Measurements from ENCODE around the gene LYZL1.
"Not testable (repeated sequence)": the region's sequence is repeated elsewhere in the genome, so short reads cannot be mapped to it uniquely, and the experiment has no call there.

LYZL1 gene

DNA sequence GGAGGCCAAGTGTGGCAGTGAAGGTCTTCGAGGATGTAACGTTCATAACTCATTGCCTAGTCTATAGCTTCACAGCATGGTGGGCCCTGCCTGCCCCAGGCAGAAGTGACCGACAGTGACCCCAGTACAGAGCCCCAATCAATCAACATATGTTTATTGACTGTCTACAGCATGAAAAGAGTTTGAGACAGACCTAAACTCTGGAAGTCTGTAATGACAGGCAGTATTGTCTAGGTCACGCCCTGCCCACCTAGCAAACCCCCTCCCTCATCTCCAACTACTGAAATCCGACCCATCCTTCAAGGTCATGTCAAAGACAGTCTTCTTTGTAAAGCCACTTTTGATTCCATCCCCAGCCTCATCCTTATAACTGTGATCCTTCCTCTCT lies 43.9 kb downstream of the LYZL1 start:
- no peak for DNase-seq

DNA sequence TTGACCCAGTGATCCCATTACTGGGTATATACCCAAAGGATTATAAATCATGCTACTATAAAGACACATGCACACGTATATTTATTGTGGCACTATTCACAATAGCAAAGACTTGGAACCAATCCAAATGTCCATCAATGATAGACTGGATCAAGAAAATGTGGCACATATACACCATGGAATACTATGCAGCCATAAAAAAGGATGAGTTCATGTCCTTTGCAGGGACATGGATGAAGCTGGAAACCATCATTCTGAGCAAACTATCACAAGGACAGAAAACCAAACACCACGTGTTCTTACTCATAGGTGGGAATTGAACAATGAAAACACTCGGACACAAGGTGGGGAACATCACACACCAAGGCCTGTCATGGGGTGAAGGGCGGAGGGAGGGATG lies 48.7 kb downstream of the LYZL1 start:
- DNase-seq, result not testable (repeated sequence)

GRCh38 chr10:29343607-29344038 lies 54.8 kb downstream of the LYZL1 start:
- no peak for DNase-seq

GRCh38 chr10:29344073-29344820 lies 55.4 kb downstream of the LYZL1 start:
- DNase-seq, result peak; percentile 56

DNA sequence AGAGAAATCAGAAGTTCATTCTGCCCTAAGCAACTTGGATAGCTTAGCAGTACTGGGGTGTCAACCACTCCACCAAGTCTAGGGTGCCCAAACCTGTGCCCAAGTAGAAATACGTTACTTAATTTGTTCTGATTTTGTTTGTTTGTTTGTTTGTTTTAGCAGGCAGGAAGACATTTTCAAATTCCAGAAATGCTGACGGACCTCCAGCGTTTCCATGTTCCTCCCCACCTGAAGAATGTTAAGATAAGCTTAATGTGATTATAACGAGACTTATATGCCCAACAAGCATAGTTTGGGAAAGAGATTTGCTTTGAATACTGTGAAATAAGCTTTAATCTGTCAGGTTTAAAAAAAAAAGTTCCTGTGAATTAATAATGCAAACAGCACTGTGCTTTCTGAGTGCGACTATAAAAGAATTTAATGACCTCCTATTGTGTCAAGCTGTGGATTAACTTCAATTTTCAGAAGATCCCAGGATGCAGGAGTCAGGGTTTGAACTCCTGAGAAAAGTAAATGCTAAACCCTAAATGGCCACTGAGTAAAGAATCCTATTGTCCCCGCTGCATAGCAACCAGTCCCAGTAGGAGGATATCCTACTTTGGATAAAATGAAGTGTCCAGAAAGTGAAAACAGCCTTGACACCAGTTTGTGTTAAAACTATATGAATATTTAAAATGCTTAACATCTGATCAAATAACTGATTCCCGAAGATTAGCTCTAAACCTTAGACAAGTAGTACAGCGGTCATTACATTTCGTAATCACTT lies 56.5 kb downstream of the LYZL1 start:
- no peak for DNase-seq

DNA sequence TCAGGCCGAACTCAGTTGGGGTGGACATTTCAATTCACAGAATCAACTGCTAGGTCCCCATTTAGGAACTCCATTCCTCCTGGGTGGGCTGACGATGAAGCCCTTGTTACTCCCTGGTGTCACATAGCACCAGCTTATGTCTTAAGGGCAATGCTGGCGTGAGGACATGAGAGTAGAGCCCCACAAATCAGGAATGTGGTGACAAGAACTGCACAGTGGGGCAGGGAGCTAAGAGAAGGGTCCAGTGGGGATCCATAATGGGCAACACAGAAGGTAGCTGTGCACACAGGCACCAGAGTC lies 57.0 kb downstream of the LYZL1 start:
- DNase-seq, result no peak

- no peak for DNase-seq
Measured at GRCh38 chr10:29346296-29347001, 57.6 kb downstream of the LYZL1 start.

DNA sequence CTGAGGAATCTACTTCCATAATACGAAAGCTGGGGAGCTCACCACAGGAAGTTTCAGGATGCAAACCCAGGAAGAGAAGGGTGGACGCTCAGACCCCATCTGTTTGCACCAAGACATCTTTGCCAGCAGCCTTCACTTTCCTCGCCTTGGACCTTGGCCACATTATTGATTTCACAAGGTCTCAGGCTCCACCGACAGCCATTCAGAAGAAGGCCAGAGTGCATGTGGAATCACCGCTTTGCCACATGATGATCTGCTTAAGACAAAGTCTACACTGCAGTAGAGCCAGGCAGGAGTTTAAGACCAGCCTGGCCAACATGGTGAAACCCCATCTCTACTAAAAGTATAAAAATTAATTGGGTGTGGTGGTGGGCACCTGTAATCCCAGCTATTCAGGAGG lies 60.0 kb downstream of the LYZL1 start:
- no peak for DNase-seq

DNA sequence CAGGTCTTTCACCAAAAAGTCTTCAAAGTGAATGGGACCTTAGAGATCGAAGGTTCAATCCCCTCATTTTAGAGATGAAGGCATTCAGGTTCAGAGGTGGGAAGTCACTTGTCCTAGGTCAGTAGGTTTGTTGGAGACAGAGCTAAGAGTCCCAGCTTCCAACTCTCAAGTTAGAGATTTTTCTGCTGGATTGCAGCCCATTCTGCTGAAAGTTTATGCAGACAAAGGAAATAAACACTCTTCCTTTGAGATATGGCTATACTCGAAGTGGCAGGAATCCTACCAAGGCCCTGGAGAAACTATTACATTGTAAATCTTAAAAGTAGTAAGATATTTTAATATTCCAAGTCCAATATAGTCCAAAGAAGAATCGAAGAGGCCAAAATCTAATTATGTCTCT lies 64.4 kb downstream of the LYZL1 start:
- no peak for DNase-seq

- DNase-seq, result no peak
Measured at GRCh38 chr10:29353887-29354561, 65.2 kb downstream of the LYZL1 start.

- no peak for DNase-seq
Measured at GRCh38 chr10:29355411-29355991, 66.6 kb downstream of the LYZL1 start.

DNA sequence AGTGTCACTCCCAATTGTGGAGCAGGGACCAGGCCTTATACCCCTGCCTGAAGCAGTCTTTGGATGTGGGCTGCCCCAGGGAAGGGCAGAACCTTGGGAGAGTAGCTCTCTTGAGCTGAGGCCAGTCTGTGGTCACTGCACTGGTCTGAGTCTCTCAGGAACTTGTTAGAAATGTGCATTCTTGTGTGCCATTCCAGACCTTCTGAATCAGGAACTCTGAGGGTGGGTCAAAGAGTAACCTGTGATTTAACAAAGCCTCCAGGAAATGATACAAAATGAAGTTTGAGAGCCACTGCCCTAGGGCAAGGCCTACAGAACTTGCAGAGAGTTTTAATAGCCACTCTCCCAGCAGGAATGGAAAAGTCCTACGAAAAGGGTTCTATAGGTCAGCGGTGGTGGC lies 68.1 kb downstream of the LYZL1 start:
- no peak for DNase-seq

DNA sequence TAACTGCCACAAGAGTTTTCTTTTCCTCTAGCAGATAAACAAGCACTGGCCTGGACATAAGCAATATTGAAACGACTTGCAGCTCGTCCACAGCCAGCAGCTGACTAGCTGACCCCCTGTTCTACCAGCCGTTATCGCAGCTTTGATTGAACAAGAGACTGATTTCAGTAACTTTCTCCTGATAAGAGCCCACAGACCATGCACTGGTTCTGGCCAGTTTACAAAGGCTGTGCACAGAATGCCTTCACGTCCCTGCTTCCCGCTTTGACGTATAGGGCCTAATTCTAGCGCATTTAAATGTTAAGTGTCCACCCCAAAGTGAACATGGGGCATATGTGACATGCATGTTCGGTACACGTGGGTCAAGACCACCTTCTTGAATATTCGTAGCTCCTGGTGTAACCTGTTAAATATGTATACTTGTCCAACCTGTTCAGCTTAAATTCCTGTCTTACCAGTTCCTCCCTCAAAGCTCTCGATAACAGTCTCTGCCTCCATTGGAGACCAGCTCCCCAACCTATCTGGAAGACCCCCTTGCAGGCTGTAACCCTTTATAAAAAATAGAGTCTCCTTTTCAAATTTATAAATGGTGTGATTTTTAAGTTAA lies 69.2 kb downstream of the LYZL1 start:
- no peak for DNase-seq

DNA sequence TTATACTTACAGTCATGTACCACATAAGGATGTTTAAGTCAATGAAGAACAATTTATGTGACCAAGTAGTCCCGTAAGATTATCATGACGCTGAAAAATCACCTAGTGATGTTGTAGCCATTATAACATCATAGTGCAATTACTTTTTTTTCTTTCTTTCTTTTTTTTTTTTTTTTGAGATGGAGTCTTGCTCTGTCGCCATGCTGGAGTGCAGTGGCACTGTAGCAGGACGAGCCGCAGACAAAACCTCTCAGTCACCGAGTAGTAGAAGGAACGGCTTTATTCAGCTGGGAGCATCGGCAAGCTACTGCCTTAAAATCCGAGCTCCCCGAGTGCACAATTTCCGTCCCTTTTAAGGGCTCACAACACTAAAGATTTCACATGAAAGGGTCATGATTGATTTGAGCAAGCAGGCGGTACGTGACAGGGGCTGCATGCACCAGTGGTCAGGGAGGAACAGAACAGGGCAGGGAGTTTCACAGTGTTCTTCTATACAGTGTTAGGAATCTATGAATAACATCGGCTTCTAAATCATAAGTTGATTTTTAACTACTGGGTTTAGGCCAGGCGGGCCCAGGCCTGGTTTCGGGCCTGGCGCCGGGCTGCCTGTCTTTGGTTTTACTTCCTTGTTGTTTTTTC lies 71.5 kb downstream of the LYZL1 start:
- DNase-seq, result not testable (repeated sequence)
